Heart right ventricle (tissue), 16 donors: ENCODE results near the gene POLN. TPM values are rescaled to one million over a fixed set of nuclear protein-coding genes. Genes with fewer than 3 reads are reported as not detected.

Experiments
- ATAC-seq, 8 donors: fragments of 200-7000 bp; cut with Tn5 transposase; one replicate each; pipeline ENCODE4 v1.9.1; 2020; ENCODE audit warnings: mild to moderate bottlenecking in 8 of 8, moderate library complexity in 8 of 8, moderate number of reproducible peaks in 1 of 8
- DNase-seq, 2 donors: peaks; one replicate each; pipeline ENCODE4 v3.0.0-alpha.2; 2020
- H3K27ac ChIP-seq, 10 donors: fragments of 200-600 bp; sonication (generic) in 2 of 10; one replicate each; pipeline versions ENCODE4 v1.5.0 to v1.8.0; 2020 to 2022; ENCODE audit warnings: mild to moderate bottlenecking in 3 of 10
- H3K27me3 ChIP-seq, 7 donors: fragments of 200-600 bp; one replicate each; pipeline ENCODE4 v1.8.0; 2021 to 2022; ENCODE audit warnings: mild to moderate bottlenecking in 2 of 7
- H3K36me3 ChIP-seq, 9 donors: fragments of 200-600 bp; sonication (generic) in 1 of 9; one replicate each; pipeline versions ENCODE4 v1.5.0 to v1.8.0; 2020 to 2022; ENCODE audit warnings: mild to moderate bottlenecking in 2 of 9
- H3K4me1 ChIP-seq, 9 donors: fragments of 200-600 bp; sonication (generic) in 1 of 9; one replicate each; pipeline versions ENCODE4 v1.5.0 to v1.8.0; 2020 to 2022; ENCODE audit warnings: mild to moderate bottlenecking in 4 of 9
- H3K4me3 ChIP-seq, 10 donors: fragments of 200-600 bp; sonication (generic) in 2 of 10; one replicate each; pipeline versions ENCODE4 v1.5.0 to v1.8.0; 2020 to 2022; ENCODE audit warnings: mild to moderate bottlenecking in 7 of 10, moderate library complexity in 2 of 10
- H3K9me3 ChIP-seq, 11 donors: fragments of 200-600 bp in 10 of 11; sonication (generic) in 2 of 11; one replicate each; pipeline versions ENCODE4 v1.5.0 to v1.8.0; 2013 to 2022; ENCODE audit warnings: mild to moderate bottlenecking in 2 of 11, control low read depth in 1 of 11, moderate library complexity in 1 of 11
- WGBS, 2 donors: extraction: QIAGEN DNeasy Blood & Tissue Kit; methylation state at CpG; one replicate each; pipeline ENCODE4 v1.1.7; 2013; ENCODE audit warnings: inconsistent platforms in 1 of 2; 5-methylcytosine and 5-hydroxymethylcytosine counted together
- intact Hi-C, 10 donors: fragments of 100-400 bp; cut with DNase I; formaldehyde crosslinking; loops; one replicate each; pipeline versions ENCODE4 v1.11.1 to v1.14.2; 2022
- polyA plus RNA-seq, 2 donors: library from polyadenylated mRNA; stranded (reverse); fragments of 200-250 nt; gene quantifications; one replicate each; pipeline ENCODE4 v1.2.3, GENCODE V29; 2013
- total RNA-seq, 10 donors: library from RNA; stranded (reverse); fragmentation: NEBNext Ultra II Directional in 3 of 10; extraction: Animal tissue kit (Norgen Biotek cat#: 25700) in 3 of 10; gene quantifications; one replicate each; pipeline versions ENCODE4 v1.2.1 to v1.2.4, GENCODE V29; 2021 to 2023
- TF ChIP-seq, protein P1 (sequence below), 9 donors: fragments of 200-600 bp; sonication (generic) in 2 of 9; IDR thresholded peaks; one replicate each; pipeline versions ENCODE4 v1.5.0 to v1.8.0; 2021 to 2022; ENCODE audit warnings: antibody characterized with exemption in 9 of 9, mild to moderate bottlenecking in 5 of 9, moderate library complexity in 1 of 9
- donor health status: Arrhythmogenic right ventricular cardiomyopathy.
- donor health status: ischemic (EF 13 %, LVEDD 7.1; RV severe dilation, severe dysfunction).
- donor health status: healthy with polysubstance abuse.
- donor health status: DM: no; HTN: yes; CAD: no.
- donor health status: DM: no; HTN: no; CAD: no.
- donor health status: ischemic (EF 25% LVEDD 6.9; RV normal size, moderate dysfunction).
- donor health status: ischemic (EF 25% LVEDD 5.7; RV mildly dilated, moderate dysfunction).
- donor health status: healthy.
- donor health status: DM: yes; HTN: yes; CAD: no.
- donor health status: Ischemic cardiomyopathy.
- donor health status: ischemic (EF 35%, LVEDD 5.7; RV mildly dilated, moderate dysfunction).
- donor health status: nonischemic (EF 11% LVEDD 7.7; RV severe dilation, severe dysfunction).
- donor health status: DM: yes; HTN: yes; CAD: no.
- donor health status: PGD.
- donor health status: ischemic (EF 29% LVEDD 5.4; RV normal size, mild dysfunction).
- donor health status: nonischemic (EF 23%, LVEDD 6.1; RV moderate dilation, normal function).

Gene POLN
- total and polyA plus RNA-seq, 12 donors: 0.97 to 3.1 (median 2.1) TPM

DNA sequence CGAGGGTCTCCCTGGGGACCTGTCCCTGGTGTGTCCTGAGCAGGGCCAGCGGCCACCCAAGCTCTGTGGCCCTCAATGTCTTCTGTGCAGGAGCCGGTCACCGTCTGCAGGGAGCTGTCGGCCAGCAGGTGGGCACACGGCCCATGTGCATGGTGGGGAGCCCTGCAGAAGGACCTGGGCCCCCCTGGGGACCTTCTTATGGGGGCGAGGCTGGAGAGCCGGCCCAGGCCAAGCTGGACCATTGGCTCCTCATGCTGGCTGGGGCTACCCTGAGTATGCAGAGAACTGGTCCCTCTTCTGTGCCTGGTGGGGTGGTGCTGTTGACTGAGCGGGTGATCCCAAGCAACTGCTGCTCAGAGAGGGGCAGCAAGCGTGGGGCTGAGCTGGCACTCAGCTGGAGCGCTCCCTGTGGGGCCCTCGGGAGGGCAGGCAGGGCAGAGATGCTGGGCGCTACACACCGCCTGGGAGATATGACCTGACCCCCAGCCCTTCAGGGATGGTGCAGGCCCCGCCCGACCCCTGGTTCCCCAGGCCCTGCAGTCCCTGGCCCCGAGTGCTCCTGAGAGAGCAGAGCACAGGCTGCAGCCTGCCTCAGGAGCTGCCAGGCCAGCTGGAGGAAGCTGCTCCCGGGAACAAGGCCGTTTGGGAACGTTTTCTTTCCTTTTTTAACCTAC is 168.0 kb downstream of the POLN start:
- intact Hi-C loops: no loop called here

GRCh38 chr4:2072971-2073807 is 168.7 kb downstream of the POLN start:
- ATAC-seq (no peak), DNase-seq (no peak)

More for the DNA sequence above, 168.0 kb downstream of the POLN start:
- Histone ChIP-seq H3K27ac (no peak overlapping the region), H3K27me3 (peaks cover 0 to 18% (median 10%) of the 10 kb centered on the region in 7 donors), H3K4me1 (no peaks in the 10 kb centered on the region), H3K9me3 (no peaks in the 10 kb centered on the region), H3K4me3 (no peak overlapping the region), H3K36me3 (no peaks in the 10 kb centered on the region)
- ATAC-seq (no peak), DNase-seq (no peak)
- WGBS, 2 donors: 78 to 84% methylated on average over 20 of the region's 20 CpGs
- TF ChIP-seq, protein P1, sequence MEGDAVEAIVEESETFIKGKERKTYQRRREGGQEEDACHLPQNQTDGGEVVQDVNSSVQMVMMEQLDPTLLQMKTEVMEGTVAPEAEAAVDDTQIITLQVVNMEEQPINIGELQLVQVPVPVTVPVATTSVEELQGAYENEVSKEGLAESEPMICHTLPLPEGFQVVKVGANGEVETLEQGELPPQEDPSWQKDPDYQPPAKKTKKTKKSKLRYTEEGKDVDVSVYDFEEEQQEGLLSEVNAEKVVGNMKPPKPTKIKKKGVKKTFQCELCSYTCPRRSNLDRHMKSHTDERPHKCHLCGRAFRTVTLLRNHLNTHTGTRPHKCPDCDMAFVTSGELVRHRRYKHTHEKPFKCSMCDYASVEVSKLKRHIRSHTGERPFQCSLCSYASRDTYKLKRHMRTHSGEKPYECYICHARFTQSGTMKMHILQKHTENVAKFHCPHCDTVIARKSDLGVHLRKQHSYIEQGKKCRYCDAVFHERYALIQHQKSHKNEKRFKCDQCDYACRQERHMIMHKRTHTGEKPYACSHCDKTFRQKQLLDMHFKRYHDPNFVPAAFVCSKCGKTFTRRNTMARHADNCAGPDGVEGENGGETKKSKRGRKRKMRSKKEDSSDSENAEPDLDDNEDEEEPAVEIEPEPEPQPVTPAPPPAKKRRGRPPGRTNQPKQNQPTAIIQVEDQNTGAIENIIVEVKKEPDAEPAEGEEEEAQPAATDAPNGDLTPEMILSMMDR (IDR thresholded peaks at IDR 0.05): no peak

GRCh38 chr4:2071912-2072867 is 169.7 kb downstream of the POLN start:
- no peaks in the 10 kb centered on the region for H3K36me3 ChIP-seq

More at GRCh38 chr4:2072971-2073807, 168.7 kb downstream of the POLN start:
- intact Hi-C loops: no loop called here
- no peak overlapping the region for H3K4me3 ChIP-seq
- WGBS, 2 donors: 88 to 91% methylated on average over 20 of the region's 20 CpGs
- no peaks in the 10 kb centered on the region for H3K9me3 ChIP-seq
- no peaks in the 10 kb centered on the region for H3K36me3 ChIP-seq
- peaks cover 0 to 22% (median 14%) of the 10 kb centered on the region in 7 donors for H3K27me3 ChIP-seq
- no peak overlapping the region for H3K27ac ChIP-seq
- TF ChIP-seq, protein P1 (IDR thresholded peaks at IDR 0.05): no peak
- H3K4me1 ChIP-seq: no peaks in the 10 kb centered on the region

More at GRCh38 chr4:2071912-2072867, 169.7 kb downstream of the POLN start:
- TF ChIP-seq, protein P1 (IDR thresholded peaks at IDR 0.05): no peak
- 70% methylated on average over 26 to 28 of the region's 28 CpGs for WGBS, 2 donors
- DNase-seq: no peak
- Histone ChIP-seq H3K9me3 (no peaks in the 10 kb centered on the region), H3K27ac (no peak overlapping the region), H3K4me3 (no peak overlapping the region), H3K4me1 (no peaks in the 10 kb centered on the region), H3K27me3 (peaks cover 0 to 22% (median 14%) of the 10 kb centered on the region in 7 donors)
- intact Hi-C loops: no loop called here
- ATAC-seq: no peak
